Uterus (tissue), 2 donors: ENCODE data around the gene DMAC1.

Source experiments
- POLR2A ChIP-seq, 2 donors: fragments of 450-650 bp; IDR thresholded peaks; one replicate each; pipeline ENCODE4 v1.6.1; 2016; ENCODE audit warnings: antibody characterized with exemption in 2 of 2, mild to moderate bottlenecking in 1 of 2, moderate library complexity in 1 of 2
- TF ChIP-seq, protein P1 (sequence below), 4 experiments: fragments of 200-600 bp in 2 of 4; fragments of 450-650 bp in 2 of 4; sonication (generic) in 2 of 4; IDR thresholded peaks; one replicate each; pipeline ENCODE4 v1.5.1; 2016 to 2019; ENCODE audit warnings: antibody characterized with exemption in 4 of 4, mild to moderate bottlenecking in 2 of 4, moderate library complexity in 1 of 4

DNA sequence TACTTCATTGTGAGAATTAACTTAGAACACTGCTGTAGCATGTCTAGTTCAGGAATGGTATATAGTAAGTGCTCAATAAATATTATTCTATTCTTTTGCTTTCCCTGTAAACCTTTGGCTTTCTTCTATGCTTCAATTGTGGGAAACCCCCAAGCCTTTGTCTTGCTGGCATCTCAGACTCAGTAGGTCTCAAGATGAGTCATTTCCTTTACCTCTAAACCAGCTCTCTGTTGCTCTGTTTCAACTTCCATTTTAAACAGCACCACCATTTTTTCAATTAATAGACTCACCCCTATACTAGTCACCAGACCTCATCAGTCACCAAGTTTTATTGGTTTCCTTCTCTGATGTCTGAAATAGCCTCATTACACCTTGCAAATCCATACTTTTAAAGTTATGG is 43.5 kb downstream of the DMAC1 start:
- TF ChIP-seq, protein P1, sequence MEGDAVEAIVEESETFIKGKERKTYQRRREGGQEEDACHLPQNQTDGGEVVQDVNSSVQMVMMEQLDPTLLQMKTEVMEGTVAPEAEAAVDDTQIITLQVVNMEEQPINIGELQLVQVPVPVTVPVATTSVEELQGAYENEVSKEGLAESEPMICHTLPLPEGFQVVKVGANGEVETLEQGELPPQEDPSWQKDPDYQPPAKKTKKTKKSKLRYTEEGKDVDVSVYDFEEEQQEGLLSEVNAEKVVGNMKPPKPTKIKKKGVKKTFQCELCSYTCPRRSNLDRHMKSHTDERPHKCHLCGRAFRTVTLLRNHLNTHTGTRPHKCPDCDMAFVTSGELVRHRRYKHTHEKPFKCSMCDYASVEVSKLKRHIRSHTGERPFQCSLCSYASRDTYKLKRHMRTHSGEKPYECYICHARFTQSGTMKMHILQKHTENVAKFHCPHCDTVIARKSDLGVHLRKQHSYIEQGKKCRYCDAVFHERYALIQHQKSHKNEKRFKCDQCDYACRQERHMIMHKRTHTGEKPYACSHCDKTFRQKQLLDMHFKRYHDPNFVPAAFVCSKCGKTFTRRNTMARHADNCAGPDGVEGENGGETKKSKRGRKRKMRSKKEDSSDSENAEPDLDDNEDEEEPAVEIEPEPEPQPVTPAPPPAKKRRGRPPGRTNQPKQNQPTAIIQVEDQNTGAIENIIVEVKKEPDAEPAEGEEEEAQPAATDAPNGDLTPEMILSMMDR (IDR thresholded peaks at IDR 0.05) = no peak
- TF ChIP-seq POLR2A (IDR thresholded peaks at IDR 0.05) = no peak
